ENCODE data around the gene ZDHHC14. TPM values are rescaled to one million over a fixed set of nuclear protein-coding genes. Genes with fewer than 3 reads are reported as not detected.
"Not testable (repeated sequence)": the region's sequence is repeated elsewhere in the genome, so short reads cannot be mapped to it uniquely, and the experiment has no call there.

The ZDHHC14 gene
- total RNA-seq, 1 experiment from 2014 or later = 3.8 TPM

- in situ Hi-C loops (cut with HindIII; ENCODE audit: low sequenced_read_pairs) = no loop called here
- DNase-seq (ENCODE audit: low spot score) = no peak
Measured at GRCh38 chr6:157571950-157572349, 191.0 kb downstream of the ZDHHC14 start.

GRCh38 chr6:157574851-157575424, 193.9 kb downstream of the ZDHHC14 start:
- DNase-seq (ENCODE audit: low spot score) = peak; percentile 77
- in situ Hi-C loops (cut with HindIII; ENCODE audit: low sequenced_read_pairs) = no loop called here

GRCh38 chr6:157575436-157576145, 194.6 kb downstream of the ZDHHC14 start:
- peak; percentile 18 for DNase-seq (ENCODE audit: low spot score)

GRCh38 chr6:157576991-157577390, 196.0 kb downstream of the ZDHHC14 start:
- in situ Hi-C loops (cut with HindIII; ENCODE audit: low sequenced_read_pairs); DNase-seq (ENCODE audit: low spot score): not testable (repeated sequence)

More at GRCh38 chr6:157575436-157576145, 194.6 kb downstream of the ZDHHC14 start:
- in situ Hi-C loops (cut with HindIII; ENCODE audit: low sequenced_read_pairs) = no loop called here

GRCh38 chr6:157578527-157578926, 197.5 kb downstream of the ZDHHC14 start:
- DNase-seq (ENCODE audit: low spot score); in situ Hi-C loops (cut with HindIII; ENCODE audit: low sequenced_read_pairs): not testable (repeated sequence)

- in situ Hi-C loops (cut with HindIII; ENCODE audit: low sequenced_read_pairs) = no loop called here
- peak; percentile 27 for DNase-seq (ENCODE audit: low spot score)
Measured at GRCh38 chr6:157579467-157580031, 198.6 kb downstream of the ZDHHC14 start.

- no peak for DNase-seq (ENCODE audit: low spot score)
- in situ Hi-C loops (cut with HindIII; ENCODE audit: low sequenced_read_pairs) = no loop called here
Measured at GRCh38 chr6:157584036-157584435, 203.0 kb downstream of the ZDHHC14 start.

GRCh38 chr6:157585274-157586087, 204.5 kb downstream of the ZDHHC14 start:
- DNase-seq (ENCODE audit: low spot score) = no peak
- in situ Hi-C loops (cut with HindIII; ENCODE audit: low sequenced_read_pairs) = no loop called here

- DNase-seq (ENCODE audit: low spot score) = peak; percentile 37
- in situ Hi-C loops (cut with HindIII; ENCODE audit: low sequenced_read_pairs) = no loop called here
Measured at GRCh38 chr6:157586088-157586414, 205.1 kb downstream of the ZDHHC14 start.

GRCh38 chr6:157586476-157587126, 205.6 kb downstream of the ZDHHC14 start:
- no peak for DNase-seq (ENCODE audit: low spot score)
- in situ Hi-C loops (cut with HindIII; ENCODE audit: low sequenced_read_pairs) = no loop called here

- in situ Hi-C loops (cut with HindIII; ENCODE audit: low sequenced_read_pairs) = no loop called here
- no peak for DNase-seq (ENCODE audit: low spot score)
Measured at GRCh38 chr6:157587127-157587926, 206.3 kb downstream of the ZDHHC14 start.

- DNase-seq (ENCODE audit: low spot score); in situ Hi-C loops (cut with HindIII; ENCODE audit: low sequenced_read_pairs): not testable (repeated sequence)
Measured at GRCh38 chr6:157590654-157591053, 209.7 kb downstream of the ZDHHC14 start.

GRCh38 chr6:157592541-157592940, 211.6 kb downstream of the ZDHHC14 start:
- DNase-seq (ENCODE audit: low spot score) = no peak
- in situ Hi-C loops (cut with HindIII; ENCODE audit: low sequenced_read_pairs) = no loop called here

GRCh38 chr6:157592980-157593379, 212.0 kb downstream of the ZDHHC14 start:
- DNase-seq (ENCODE audit: low spot score) = no peak
- in situ Hi-C loops (cut with HindIII; ENCODE audit: low sequenced_read_pairs) = no loop called here

GRCh38 chr6:157593596-157593995, 212.6 kb downstream of the ZDHHC14 start:
- in situ Hi-C loops (cut with HindIII; ENCODE audit: low sequenced_read_pairs) = no loop called here
- DNase-seq (ENCODE audit: low spot score) = no peak

GRCh38 chr6:157594292-157594691, 213.3 kb downstream of the ZDHHC14 start:
- in situ Hi-C loops (cut with HindIII; ENCODE audit: low sequenced_read_pairs) = no loop called here
- no peak for DNase-seq (ENCODE audit: low spot score)

- no peak for DNase-seq (ENCODE audit: low spot score)
- in situ Hi-C loops (cut with HindIII; ENCODE audit: low sequenced_read_pairs) = no loop called here
Measured at GRCh38 chr6:157595768-157596167, 214.8 kb downstream of the ZDHHC14 start.

GRCh38 chr6:157596461-157596860, 215.5 kb downstream of the ZDHHC14 start:
- in situ Hi-C loops (cut with HindIII; ENCODE audit: low sequenced_read_pairs) = no loop called here
- DNase-seq (ENCODE audit: low spot score) = no peak

GRCh38 chr6:157596886-157597285, 215.9 kb downstream of the ZDHHC14 start:
- no peak for DNase-seq (ENCODE audit: low spot score)
- in situ Hi-C loops (cut with HindIII; ENCODE audit: low sequenced_read_pairs) = no loop called here
